Caco-2 (cell line): Measurements from ENCODE around the gene ANKRD22. TPM values are rescaled to one million over a fixed set of nuclear protein-coding genes. Genes with fewer than 3 reads are reported as not detected.

Experiments
- Bru-seq: library from RNA; stranded (reverse); fragments of 400-500 nt; gene quantifications from one replicate; lab custom pipeline; 2021; lab: Mats Ljungman, UMichigan
- BruChase-seq, 2 experiments: library from RNA; stranded (reverse); fragments of 400-500 nt; gene quantifications; one replicate each; lab custom pipeline; 2021; lab: Mats Ljungman, UMichigan
- BruUV-seq: library from RNA; stranded (reverse); fragments of 400-500 nt; replicated peaks from 2 replicates; lab custom pipeline; 2021; lab: Mats Ljungman, UMichigan
- CTCF ChIA-PET: fragments of 300-600 bp; sonication (Branson Sonifier 250); formaldehyde crosslinking; loops from one replicate; lab custom pipeline; 2022; ENCODE audit warnings: antibody characterized with exemption; lab: Charles Lee
- POLR2A ChIA-PET: fragments of 300-600 bp; sonication (Branson Sonifier 250); formaldehyde crosslinking; loops from one replicate; lab custom pipeline; 2022; ENCODE audit warnings: antibody characterized with exemption; lab: Charles Lee
- DNase-seq, 2 experiments: peaks; one replicate each; pipeline versions ENCODE4 v3.0.0 to v3.0.0-alpha.2; 2020 to 2022
- H3K27me3 ChIP-seq: replicated peaks from 2 replicates; pipeline ENCODE4 v1.6.0; 2011; ENCODE audit warnings: low read length; ENCODE audit not compliant: control insufficient read depth, insufficient read depth
- H3K36me3 ChIP-seq: 2 replicates; pipeline ENCODE4 v1.5.1; 2011; ENCODE audit warnings: low read length; ENCODE audit not compliant: control insufficient read depth, insufficient read depth
- H3K4me1 ChIP-seq: fragments of 250-450 bp; sonication (Bioruptor Pico); 2 replicates; pipeline ENCODE4 v1.5.1; 2020; ENCODE audit warnings: mild to moderate bottlenecking
- H3K4me3 ChIP-seq: 2 replicates; pipeline ENCODE4 v1.5.1; 2011; ENCODE audit warnings: low read depth, mild to moderate bottlenecking, control low read depth, low read length
- H3K9me3 ChIP-seq: fragments of 250-450 bp; sonication (Bioruptor Pico); 2 replicates; pipeline ENCODE4 v1.5.1; 2020; ENCODE audit warnings: mild to moderate bottlenecking, moderate library complexity
- H3K27ac Mint-ChIP-seq: one replicate; pipeline ENCODE4 v1.8.0; 2022; ENCODE audit warnings: mixed read lengths; ENCODE audit not compliant: unreplicated experiment
- H3K27me3 Mint-ChIP-seq: one replicate; pipeline ENCODE4 v1.8.0; 2022; ENCODE audit warnings: mixed read lengths; ENCODE audit not compliant: insufficient read depth, unreplicated experiment
- H3K36me3 Mint-ChIP-seq: one replicate; pipeline ENCODE4 v1.8.0; 2022; ENCODE audit warnings: mild to moderate bottlenecking, mixed read lengths; ENCODE audit not compliant: insufficient read depth, unreplicated experiment
- H3K4me1 Mint-ChIP-seq: one replicate; pipeline ENCODE4 v1.8.0; 2022; ENCODE audit warnings: low read depth, mixed read lengths; ENCODE audit not compliant: unreplicated experiment
- H3K4me3 Mint-ChIP-seq: one replicate; pipeline ENCODE4 v1.8.0; 2022; ENCODE audit warnings: mild to moderate bottlenecking, moderate library complexity, mixed read lengths; ENCODE audit not compliant: unreplicated experiment
- H3K9me3 Mint-ChIP-seq: one replicate; pipeline ENCODE4 v1.8.0; 2022; ENCODE audit warnings: mixed read lengths; ENCODE audit not compliant: unreplicated experiment
- CTCF ChIP-seq, 2 experiments: fragments of 200-600 bp in 1 of 2; IDR thresholded peaks; 1 replicate in 1 of 2; 2 replicates in 1 of 2; pipeline versions ENCODE4 v1.5.1 to v1.8.0; 2011 to 2022; ENCODE audit warnings: antibody characterized with exemption in 1 of 2, control low read depth in 1 of 2, inconsistent platforms in 1 of 2, low read depth in 1 of 2, low read length in 1 of 2, mild to moderate bottlenecking in 1 of 2, moderate library complexity in 1 of 2; ENCODE audit not compliant: insufficient read depth in 1 of 2, severe bottlenecking in 1 of 2, unreplicated experiment in 1 of 2
- intact Hi-C: fragments of 100-400 bp; cut with micrococcal nuclease; formaldehyde crosslinking; loops from one replicate; pipeline ENCODE4 v1.10.0; 2022; ENCODE audit not compliant: unreplicated experiment
- long read RNA-seq: library from polyadenylated mRNA; stranded (forward); transcript quantifications from one replicate; pipeline ENCODE4 v2.0.0, GENCODE V29; 2022
- total RNA-seq: library from RNA; stranded (reverse); gene quantifications from 2 replicates; pipeline ENCODE4 v1.2.3, GENCODE V29; 2022

ANKRD22 gene
- not detected in 2 replicates for total RNA-seq
- percentile 19 among the genes with signal in this experiment for Bru-seq, nascent RNA
- percentile 6 among the genes with signal in this experiment for BruChase-seq, experiment 1, labeled RNA remaining after a 2-hour chase
- percentile 10 among the genes with signal in this experiment for BruChase-seq, experiment 2, labeled RNA remaining after a 6-hour chase
- long read RNA-seq = 0 reads

DNA sequence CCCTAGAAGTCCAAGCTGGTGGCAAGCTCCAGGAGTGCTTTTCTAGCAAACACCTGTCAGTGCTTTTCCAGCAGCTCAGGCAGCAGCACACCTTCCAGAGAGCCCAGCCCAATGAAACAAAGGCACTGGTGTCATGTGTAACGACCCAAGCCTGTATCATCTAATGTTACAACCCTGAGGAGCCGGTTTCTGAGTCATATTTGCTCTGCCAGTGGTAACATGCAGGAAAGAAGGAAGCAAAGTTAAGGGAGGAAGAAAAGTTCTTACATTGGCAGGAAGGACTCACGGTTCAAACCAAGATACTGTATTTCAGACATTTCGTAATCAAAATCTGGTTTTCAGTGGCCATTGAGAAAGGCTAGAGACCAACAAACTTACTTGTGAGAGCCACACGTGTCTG, at the start of gene ANKRD22:
ANKRD22 (minus strand) TSS at position 139 of the 400 bp plus-strand sequence. CDS start 237 bp downstream, outside the sequence.
- Histone ChIP-seq H3K4me1 (peaks cover 13% of the 10 kb centered on the region), H3K27me3 (no peaks in the 10 kb centered on the region), H3K9me3 (no peaks in the 10 kb centered on the region), H3K36me3 (no peaks in the 10 kb centered on the region), H3K4me3 (no peak within 1 kb of the TSS)
- ChIA-PET CTCF (interaction anchor here (1.0 kb wide), 1 partner anchor 81 kb away, joined by 3 read pairs; no protein-coding TSS in a partner anchor), POLR2A (no interaction called here)
- Mint-ChIP-seq H3K27me3 (no peaks in the 10 kb centered on the region), H3K27ac (peak within 1 kb of the TSS; percentile 23), H3K4me3 (peak within 1 kb of the TSS; percentile 40), H3K9me3 (no peaks in the 10 kb centered on the region), H3K36me3 (no peaks in the 10 kb centered on the region), H3K4me1 (peaks cover 7% of the 10 kb centered on the region)
- peak; percentile 52 to 59 for DNase-seq
- TF ChIP-seq CTCF (IDR thresholded peaks at IDR 0.05; ENCODE audit: insufficient read depth in 1 of 2, low read depth in 1 of 2, low read length in 1 of 2, severe bottlenecking in 1 of 2, unreplicated experiment in 1 of 2) = no peak
- intact Hi-C loops = no loop called here
- BruUV-seq = no TSS peak

- ChIA-PET POLR2A (no interaction called here), CTCF (no interaction called here)
- no peaks in the 10 kb centered on the region for H3K36me3 Mint-ChIP-seq
- no peak overlapping the region for H3K4me3 ChIP-seq
- TF ChIP-seq CTCF (IDR thresholded peaks at IDR 0.05; ENCODE audit: insufficient read depth in 1 of 2, low read depth in 1 of 2, low read length in 1 of 2, severe bottlenecking in 1 of 2, unreplicated experiment in 1 of 2) = no peak
- intact Hi-C loops = no loop called here
- H3K4me1 ChIP-seq = peaks cover 65% of the 10 kb centered on the region
- no peaks in the 10 kb centered on the region for H3K9me3 Mint-ChIP-seq
- no peaks in the 10 kb centered on the region for H3K36me3 ChIP-seq
- no TSS peak for BruUV-seq
- no peaks in the 10 kb centered on the region for H3K27me3 ChIP-seq
- DNase-seq = no peak
- no peaks in the 10 kb centered on the region for H3K27me3 Mint-ChIP-seq
- peaks cover 20% of the 10 kb centered on the region for H3K4me1 Mint-ChIP-seq
- H3K27ac Mint-ChIP-seq = no peak overlapping the region
- no peak overlapping the region for H3K4me3 Mint-ChIP-seq
- H3K9me3 ChIP-seq = no peaks in the 10 kb centered on the region
These were observed 48.2 kb upstream of the ANKRD22 start for GRCh38 chr10:88899886-88900285.

DNA sequence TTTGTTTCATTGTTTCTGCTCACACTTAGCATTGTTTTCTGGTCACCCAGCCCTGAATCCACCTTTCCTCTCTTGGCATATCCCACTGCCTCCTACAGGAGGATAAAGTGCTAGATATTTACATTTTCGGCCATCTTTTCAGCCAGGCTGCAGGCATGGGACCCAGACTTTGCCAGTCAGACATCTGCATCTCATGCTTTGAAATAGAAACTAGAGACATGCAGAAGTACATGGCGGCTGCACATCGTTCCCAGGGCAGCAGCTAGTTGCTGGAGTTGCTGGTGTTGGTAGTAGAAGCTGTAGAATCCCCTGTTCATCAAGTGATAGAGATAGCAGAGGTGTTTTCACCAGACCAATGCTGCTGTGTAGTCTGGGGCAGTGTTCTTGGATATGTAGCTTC, 47.1 kb upstream of the ANKRD22 start:
- ChIA-PET POLR2A (no interaction called here), CTCF (no interaction called here)
- BruUV-seq = no TSS peak
- no peak for DNase-seq
- H3K4me1 Mint-ChIP-seq = peaks cover 20% of the 10 kb centered on the region
- H3K27me3 Mint-ChIP-seq = no peaks in the 10 kb centered on the region
- H3K4me3 Mint-ChIP-seq = no peak overlapping the region
- no peak for TF ChIP-seq CTCF (IDR thresholded peaks at IDR 0.05; ENCODE audit: insufficient read depth in 1 of 2, low read depth in 1 of 2, low read length in 1 of 2, severe bottlenecking in 1 of 2, unreplicated experiment in 1 of 2)
- no peak overlapping the region for H3K27ac Mint-ChIP-seq
- Histone ChIP-seq H3K4me1 (peaks cover 61% of the 10 kb centered on the region), H3K9me3 (no peaks in the 10 kb centered on the region), H3K4me3 (no peak overlapping the region), H3K36me3 (no peaks in the 10 kb centered on the region), H3K27me3 (no peaks in the 10 kb centered on the region)
- intact Hi-C loops = no loop called here
- no peaks in the 10 kb centered on the region for H3K36me3 Mint-ChIP-seq
- H3K9me3 Mint-ChIP-seq = no peaks in the 10 kb centered on the region
